NCI-H187 (cell line): ENCODE data around the gene COPS3.
A peak's percentile ranks its signal among the peaks of the same experiment; 100 is the strongest.

ENCODE experiments used
- DNase-seq, 2 experiments: peaks; one replicate each; lab custom pipeline; 2025; lab: John Stamatoyannopoulos, UW

Gene COPS3

DNA sequence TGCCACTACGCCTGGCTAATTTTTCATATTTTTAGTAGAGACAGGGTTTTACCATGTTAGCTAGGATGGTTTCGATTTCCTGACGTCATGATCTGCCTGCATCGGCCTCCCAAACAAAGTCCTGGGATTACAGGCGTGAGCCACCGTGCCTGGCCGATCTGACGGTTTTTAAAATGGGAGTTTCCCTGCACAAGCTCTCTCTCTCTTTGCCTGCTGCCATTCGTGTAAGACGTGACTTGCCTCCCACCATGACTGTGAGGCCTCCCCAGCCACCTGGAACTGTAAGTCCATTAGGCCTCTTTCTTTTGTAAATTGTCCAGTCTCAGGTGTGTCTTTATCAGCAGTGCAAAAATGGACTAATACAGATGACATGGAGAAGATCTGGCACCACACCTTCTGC is 39.4 kb downstream of the COPS3 start:
- DNase-seq: no peak

DNA sequence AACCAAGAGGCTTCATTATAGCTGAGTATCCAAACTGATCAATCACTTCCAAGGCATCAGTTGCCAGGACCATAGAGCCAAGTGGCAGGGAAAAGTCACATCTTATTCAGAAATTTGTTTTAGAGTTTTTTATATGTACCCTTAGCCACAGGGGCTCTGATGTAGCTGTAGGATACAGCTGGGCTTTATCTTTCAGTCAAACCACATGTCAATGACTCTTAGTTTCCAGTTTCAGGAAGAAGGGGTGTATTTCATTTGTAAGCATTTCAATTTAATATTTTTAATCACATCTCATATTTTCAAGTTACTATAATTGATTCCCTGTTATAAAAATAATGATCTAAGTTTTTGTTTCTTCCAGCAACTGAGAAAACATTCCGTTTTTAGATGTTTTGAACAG is 41.2 kb downstream of the COPS3 start:
- DNase-seq: no peak

DNA sequence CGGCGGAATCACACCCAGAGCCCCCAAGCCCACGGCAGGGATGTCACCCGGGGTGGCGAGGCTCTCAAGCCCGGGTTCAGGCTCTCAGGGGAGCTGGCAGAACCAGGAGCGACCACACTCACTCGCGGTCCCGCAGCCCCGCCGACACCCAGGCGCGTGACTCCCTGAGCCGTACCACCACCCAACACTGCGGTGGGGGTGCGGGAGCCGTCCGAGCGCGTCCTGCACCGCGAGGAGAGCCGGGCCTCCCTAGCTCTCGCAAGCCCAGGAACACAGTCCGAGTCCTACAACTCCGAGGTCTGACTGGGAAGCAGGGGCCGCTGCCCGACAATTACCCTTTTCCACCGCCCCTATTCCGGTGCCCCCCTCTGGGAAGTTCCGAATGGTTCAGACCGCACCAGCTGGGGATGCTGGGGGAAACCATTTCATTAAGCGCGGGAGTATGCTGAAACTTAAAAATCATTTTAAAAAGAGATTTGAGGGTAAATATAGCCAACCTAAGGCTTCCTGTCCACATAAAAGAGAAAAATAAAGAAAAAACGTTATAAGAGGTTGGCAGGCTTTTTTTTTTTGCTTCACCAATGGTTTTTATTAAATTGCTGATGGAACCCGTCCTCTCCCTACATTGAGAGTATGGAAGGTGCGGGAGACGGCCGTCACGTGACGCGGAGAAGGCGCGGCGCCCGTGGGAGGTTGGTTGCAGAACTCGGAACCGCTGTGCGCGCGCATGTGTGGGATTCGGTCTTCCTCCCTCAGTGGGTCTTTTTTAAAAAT is 43.8 kb downstream of the COPS3 start, which contains the start of gene FLCN:
TSS of gene FLCN (minus strand) at position 143 of the 774 bp plus-strand sequence. CDS start 9,031 bp downstream, outside the sequence.
- peak; percentile 49 to 74 for DNase-seq

DNA sequence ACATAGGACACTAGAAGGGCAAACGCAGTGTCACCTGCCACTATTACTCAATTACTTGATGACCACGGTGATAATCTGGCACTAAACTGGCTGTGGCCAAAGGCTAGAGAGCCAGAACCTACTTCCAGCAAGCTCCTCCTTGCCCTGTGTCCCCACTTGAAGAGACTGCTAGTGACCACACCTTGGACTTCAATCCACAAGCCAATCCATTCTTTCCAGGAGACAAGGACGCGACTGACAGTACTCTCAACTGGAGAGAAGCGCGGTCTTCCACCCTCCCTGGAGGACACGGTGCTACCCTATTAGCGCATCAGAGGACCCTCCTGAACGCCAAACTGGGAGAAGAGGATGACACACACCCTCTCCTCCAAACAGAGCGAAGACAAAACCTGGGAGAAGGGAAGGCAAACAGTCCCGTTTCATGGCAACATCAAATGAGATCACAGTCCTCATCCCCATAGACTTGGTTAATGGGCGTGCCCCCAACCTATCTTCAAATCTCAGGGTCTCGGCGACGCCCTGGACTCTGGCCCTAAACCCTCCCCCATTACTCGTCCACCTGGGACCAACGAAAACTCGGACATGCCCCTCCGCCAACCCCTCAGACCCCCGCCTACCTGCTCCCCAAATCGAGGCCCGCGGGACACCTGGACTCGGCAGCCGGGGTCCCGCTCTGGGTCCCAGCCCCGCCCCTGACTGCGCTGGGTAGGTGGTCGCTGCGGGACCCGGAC is 44.6 kb downstream of the COPS3 start:
- no peak for DNase-seq

DNA sequence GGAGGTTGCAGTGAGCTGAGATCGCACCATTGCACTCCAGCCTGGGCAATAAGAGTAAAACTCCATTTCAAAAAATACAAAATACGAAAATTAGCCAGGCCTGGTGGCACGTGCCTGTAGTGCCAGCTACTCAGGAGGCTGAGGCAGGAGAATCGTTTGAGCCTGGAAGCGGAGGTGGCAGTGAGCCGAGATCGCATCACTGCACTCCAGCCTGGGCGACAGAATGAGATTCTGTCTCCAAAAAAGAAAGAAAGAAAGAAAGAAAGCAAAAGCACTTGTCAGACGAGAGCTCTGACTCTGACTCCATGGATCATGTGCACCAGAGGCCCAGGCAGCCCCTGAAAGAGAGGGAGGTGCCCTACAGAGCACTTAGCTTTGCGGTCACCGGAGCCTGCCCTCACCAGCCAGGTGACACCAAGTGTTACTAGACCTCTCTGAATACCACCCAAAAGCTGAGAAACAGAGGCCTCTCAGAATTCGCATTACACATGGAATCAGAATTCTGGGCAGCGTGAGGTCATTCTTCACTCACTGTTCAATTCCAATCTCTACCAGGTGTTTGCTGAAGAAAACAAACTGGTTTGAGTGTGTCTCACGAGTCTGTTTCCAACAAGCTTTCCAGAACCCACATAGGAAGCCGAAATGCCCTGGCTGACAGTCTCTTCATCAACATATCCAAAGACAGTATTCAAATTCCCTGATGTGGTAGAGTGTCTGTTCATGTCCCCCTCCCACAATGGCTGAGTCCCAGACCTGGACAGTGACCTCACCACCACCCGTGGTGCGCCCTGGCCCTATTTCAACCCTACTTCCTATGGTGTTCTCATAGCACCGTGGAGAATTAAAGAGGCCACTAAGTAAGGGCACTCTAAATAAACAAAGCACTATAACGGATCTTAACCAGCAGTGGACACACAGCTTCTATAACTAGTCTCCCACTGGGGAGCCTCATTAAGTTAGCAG is 45.6 kb downstream of the COPS3 start:
- no peak for DNase-seq

DNA sequence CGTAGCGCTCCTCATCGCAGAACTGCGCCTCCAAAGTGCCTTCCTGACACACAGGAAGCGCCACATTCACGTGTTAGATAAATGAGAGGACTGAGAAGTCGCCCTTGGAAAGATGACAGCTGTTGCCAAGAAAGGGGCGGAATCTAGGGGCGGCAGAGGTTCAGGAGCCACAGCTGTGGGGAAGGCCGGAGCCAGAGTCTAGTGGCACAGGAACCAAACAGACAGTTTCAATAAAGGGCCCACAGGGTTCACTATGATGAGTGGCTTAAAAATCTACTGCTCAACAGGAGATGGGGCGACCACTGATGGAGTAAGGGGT is 48.8 kb downstream of the COPS3 start:
- no peak for DNase-seq

DNA sequence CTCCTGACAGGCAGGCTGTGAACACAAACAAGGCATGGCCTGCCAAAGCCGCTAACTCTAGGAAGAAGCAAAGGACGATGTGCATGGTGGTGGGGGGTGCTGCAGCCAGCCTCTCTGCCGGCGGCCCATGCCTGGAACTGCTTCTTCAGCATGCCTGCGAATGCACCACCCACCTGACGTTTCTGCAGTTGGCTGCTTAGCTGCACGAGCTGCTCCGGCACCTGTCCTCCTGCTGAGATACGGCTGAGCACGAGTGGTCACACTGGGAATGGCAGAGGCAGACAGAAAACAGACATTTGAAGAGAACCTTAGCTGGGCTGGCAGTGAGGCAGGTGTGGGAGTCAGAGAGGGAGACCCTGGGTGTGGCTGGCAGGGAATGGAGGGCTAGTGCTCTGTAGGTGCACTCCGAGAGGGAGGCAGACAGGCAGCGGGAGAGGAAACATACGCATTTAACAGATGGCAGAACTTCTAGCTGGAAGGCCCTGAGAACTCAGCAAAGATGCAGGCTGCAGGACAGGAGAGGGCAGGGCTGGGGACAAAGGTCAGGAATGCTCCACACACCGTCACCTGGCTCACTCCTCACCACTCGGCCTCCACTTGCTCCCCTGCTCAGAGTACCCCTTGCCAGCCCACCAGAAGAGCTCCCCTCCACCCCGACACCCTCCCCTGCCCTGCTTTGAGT is 49.3 kb downstream of the COPS3 start:
- no peak for DNase-seq

DNA sequence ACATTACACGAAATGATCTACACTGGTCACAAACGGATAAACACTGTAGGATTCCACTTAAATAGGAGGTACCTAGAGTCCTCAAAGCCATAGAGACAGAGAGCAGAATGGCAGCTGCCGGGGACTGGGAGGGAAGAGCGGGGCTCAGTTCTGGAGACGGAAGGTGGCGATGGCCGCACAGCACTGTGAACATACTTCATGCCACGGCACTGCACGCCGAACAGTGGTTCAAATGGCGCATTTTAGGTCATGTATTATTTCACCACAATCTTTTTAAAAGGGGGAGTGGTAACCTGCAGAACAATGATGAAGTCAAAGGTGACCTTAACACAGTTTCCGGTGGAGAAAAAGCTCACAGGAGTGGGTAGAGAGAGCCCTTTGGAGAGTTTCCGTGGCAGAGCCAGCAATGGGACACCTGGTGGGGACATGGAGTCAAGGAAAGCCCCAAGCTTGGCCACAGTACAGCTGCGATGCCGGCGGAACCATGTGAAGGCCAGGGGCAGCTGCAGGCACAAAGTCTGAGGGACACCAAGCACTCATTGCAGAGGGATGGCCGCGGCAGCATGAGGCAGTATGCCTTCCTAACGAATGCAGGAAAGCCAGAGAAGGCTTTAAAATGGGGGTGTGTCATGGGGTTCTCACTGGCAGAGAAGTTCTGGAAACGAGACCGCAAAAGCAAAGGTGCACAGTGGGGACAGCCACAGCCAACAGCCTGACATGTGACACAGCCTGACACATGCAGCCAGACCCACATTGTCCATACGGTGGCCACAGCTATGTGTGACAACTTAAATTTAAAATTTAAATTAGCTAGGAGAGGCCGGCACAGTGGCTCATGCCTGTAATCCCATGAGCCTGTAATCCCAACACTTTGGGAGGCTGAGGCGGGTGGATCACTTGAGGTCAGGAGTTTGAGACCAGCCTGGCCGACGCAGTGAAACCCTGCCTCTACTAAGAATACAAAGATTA is 51.3 kb downstream of the COPS3 start:
- DNase-seq: no peak

DNA sequence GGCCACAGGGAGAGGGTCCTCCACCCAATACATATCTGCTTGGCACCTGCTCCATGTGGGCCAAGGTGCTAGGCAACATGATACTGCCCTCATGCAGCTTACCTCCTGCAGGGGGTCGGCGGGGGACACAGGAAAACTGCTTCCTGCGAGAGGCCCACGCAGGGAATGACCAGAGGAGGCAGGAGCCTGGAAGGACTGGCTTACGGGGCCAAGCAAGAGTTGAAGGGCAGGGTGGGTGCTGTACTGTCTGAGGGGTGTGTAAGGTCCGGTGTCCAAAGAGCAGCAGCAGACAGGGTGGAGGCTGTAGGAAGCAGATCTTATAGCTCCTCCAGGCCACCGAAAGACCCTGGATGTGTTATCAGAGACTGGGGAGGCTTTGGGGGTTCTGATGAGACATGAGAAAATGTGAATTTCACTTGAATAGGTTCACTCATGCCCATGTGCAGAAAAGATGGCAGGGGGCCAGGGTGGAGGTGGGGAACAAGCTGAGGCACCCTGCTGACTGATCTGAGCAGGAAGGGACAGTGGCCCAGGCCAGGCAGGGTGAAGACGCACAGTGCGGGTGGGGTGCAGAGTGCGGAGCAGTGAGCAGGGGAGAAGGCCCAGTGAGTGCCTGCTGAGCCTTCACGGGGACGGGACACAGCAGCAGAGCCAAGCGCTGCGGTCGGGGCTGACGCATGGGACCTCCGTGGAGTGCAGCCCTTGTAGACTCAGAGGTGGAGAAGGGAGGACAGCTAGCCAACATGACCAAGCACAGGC is 52.3 kb downstream of the COPS3 start:
- DNase-seq: no peak

DNA sequence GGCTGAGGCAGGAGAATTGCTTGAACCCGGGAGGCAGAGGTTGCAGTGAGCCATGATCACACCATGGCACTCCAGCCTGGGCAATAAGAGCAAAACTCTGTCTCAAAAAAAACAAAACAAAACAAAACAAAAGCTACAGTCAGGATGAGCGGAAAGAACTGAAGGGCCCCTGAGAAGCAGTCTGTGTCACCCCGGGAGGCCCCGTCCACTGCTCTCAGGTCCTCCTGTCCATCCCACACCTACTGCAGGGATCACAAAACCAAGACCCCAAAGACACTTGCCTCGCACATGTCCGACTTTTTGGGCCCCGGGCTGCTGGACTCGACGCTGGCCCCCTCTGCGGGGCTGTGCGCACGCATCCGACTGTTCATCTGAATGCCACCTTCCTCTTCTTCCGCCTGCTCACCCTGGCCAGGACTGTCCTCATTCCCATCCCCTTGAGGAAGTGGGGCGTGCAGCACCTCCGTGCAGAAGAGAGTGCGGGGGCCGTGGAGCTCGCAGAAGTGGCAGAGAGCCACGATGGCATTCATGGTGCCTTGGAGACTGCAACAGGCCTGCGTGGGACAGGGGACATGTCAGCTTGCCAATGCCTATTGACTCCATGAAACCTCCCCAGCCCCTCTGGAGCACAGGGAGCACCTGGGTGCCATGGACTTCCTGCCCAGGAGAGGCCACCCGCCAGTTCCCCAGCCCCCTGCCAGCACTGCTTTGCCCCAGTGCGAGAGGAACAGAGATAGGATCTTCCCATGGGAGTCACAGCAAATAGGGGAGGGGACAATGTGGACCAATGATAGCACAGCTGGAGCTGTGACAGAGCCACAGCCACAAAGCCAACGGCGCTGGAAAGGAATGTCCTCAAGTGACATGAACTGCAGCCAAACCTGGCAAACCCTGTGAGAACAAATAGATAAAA is 53.2 kb downstream of the COPS3 start:
- no peak for DNase-seq

DNA sequence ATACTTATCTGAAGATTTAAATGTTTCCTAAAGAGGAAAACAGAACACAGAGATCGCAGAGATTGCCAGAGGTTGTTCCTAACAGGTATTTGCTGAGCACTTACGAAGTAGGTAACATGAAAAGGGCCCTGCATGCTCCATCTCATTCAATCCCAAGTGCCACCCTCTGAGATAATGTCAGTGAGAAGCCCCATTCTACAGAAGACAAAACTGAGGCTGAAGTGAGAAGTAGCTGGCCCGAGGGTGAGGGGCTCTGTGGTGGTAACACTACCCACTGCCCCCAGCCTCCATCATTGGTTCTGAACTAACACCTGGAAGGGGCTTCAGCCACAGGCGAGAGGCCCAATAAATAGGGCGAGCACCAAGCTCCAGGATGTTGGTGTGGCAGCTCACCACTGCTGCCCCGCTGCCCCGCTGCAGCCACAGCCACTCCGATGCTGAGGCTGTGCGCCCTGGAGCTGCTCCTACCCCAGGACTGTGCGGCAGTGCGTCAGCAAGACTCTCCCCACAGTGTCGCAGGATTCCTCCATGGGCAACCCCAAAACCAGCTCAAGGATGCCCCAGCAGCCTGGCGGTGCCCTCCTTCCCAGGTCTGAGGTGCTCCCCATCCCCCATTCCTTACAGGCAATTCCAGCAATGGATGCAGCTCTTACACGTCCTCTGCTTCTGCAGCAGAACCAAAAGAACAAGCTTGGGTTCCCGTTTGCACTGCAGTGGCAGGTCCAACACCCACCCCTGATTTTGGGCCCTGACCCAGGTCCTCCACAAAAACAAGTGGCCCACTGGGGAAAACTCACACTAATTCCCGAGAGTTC is 54.4 kb downstream of the COPS3 start:
- no peak for DNase-seq

DNA sequence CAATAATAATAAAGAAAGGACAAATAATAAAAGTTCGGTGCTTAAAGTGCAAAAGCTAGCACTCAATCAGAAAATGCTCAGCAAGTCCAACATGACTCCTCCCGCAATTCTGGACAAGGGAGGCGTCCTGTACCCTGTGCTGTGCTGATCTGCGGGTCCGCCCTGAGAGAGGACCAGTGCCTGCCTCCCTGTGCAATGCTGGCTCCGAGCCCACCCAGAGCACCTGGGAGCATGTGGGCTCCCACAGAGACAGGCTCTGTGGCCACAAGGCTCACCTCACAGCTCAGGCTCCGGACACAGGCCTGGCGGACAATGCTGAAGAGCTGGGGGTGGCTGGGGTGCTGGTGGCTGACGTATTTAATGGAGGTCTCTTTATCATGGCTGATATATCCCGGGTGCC is 55.1 kb downstream of the COPS3 start:
- DNase-seq: no peak

DNA sequence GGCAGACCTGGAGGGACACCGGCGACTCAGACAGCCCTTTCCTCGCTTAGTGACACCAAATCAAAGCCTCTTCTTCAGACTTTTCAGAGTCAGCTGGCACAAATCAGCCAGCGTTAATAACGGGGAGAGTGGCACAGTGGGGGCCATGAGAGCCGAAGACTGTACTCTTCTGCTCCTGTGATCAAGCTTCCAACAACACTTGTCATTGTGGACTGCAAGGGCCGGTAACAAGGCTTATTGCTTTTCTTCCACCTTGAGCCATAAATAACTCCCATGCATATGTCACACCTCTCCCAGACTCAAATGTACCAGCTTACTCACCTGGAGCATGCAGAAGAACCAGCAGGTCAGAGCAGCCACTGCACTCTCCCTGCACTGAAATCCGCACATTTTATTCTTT is 56.9 kb downstream of the COPS3 start:
- DNase-seq: no peak

DNA sequence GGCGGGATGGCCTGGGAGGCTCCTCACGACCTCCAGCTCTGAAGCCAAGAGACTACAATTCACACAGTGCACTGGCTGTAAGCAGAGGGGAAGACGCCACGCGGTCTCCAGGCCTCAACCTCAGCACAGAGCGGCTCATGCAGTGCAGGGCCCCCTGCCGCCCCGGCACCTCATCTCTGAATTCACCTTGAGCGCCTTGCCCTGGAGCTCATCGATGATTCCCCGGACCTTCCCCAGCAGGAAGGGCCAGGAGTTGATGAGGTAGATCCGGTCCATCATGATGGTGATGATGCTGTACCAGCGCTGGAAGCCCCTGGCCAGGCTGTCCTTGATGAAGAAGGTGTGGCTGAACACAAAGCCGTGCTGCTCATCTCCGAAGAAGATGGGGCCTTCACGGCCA is 57.3 kb downstream of the COPS3 start:
- DNase-seq: no peak

DNA sequence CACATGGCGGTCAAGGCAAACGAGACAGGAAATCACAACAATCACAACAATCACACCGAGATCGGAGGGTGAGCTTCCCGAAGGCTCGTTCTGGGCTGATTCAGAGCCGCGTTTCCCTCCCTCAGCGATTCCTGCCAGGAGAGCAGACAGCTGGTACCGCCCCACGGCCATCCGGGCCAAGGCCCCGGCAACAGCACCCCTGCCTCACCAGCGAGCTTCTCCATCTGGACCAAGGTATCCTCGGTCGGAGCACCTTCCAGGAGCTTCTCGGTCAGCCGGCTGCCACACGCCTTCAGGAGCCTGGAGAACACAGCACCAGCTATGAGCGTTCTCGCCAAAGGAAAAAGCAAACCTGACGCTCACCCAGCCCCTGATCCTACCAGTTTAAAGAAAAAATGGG is 59.7 kb downstream of the COPS3 start:
- DNase-seq: no peak

DNA sequence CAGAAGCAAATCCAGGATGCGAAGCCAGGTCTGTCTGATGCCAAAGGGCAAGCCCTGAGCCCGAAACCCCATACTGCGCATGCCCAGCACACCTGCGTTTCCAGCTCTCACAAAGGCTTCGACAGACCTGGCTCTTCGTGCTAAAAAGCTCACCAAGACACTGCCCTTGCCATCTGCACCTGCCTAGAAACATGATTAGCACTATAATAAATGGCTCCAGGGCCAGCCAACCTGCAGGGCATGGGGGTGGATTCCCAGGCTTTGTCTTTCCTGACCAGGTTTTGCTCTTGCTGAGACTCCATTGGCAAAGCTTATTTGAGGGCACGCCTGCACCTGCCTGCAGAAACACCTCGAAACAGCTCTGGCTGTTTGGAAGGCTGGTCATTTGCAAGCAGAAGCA is 60.5 kb downstream of the COPS3 start:
- no peak for DNase-seq

DNA sequence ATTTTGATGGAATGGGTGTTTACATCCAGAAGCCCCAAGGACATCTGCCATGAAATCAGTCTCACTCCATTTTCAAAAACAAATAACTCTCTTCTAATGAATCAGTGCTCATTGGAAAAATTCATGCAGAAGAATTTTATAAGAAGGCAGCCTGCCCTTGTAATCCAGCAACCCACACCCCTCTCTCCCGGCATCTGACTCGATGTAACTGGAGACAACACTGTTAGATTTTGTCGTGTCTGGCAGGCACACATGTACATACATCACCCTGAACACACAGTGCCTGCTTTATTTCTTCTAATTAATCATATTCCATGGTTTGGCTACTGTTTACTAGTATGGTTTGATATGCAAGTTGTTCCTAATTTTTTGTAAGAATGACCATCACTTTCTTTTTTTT is 63.1 kb downstream of the COPS3 start:
- DNase-seq: no peak

DNA sequence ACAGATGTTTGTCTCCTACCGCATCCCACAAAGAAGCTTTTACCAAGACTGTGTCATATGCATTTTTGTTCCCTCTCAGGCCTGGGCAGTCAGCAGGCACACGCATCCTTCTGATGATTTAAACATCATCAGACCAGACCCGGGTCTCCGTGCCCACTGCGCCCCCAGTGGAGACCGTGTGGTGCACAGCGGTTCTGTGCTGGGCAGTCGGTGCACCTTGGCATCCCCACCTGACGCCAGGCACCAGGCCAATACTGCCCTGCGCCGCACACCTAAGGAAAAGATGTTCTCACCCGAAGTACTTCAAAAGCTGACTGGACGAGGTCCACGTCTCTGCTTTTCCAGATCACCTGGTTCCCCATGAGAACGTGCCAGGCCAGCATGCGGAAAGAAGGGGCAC is 64.3 kb downstream of the COPS3 start:
- no peak for DNase-seq
